Measurements from ENCODE around the gene VAC14.
"Not testable (repeated sequence)": the region's sequence is repeated elsewhere in the genome, so short reads cannot be mapped to it uniquely, and the experiment has no call there.

VAC14 gene

GRCh38 chr16:70677499-70678120 lies 123.3 kb downstream of the VAC14 start:
- Histone ChIP-seq H3K4me3 (ENCODE audit: insufficient read length, low read depth) (no peak overlapping the region), H3K9ac (ENCODE audit: insufficient read length, low read depth) (no peak overlapping the region), H3K4me1 (ENCODE audit: insufficient read depth, insufficient read length) (peaks cover 27% of the 10 kb centered on the region), H3K36me3 (ENCODE audit: insufficient read depth, insufficient read length, low read length) (peaks cover 87% of the 10 kb centered on the region), H3K9me3 (ENCODE audit: insufficient read depth, low read length) (no peaks in the 10 kb centered on the region), H3K27me3 (ENCODE audit: insufficient read depth, insufficient read length) (no peaks in the 10 kb centered on the region)
- no peak for DNase-seq (ENCODE audit: low read depth, low spot score)
- no peak for TF ChIP-seq SUZ12 (IDR thresholded peaks at IDR 0.05; ENCODE audit: extremely low read depth, insufficient read depth, insufficient read length)
- no peak for TF ChIP-seq YY1 (IDR thresholded peaks at IDR 0.05; ENCODE audit: insufficient read depth, insufficient read length)

GRCh38 chr16:70676675-70677498 lies 124.1 kb downstream of the VAC14 start:
- H3K9me3 ChIP-seq (ENCODE audit: insufficient read depth, low read length), result no peaks in the 10 kb centered on the region
- no peaks in the 10 kb centered on the region for H3K27me3 ChIP-seq (ENCODE audit: insufficient read depth, insufficient read length)
- H3K9ac ChIP-seq (ENCODE audit: insufficient read length, low read depth), result no peak overlapping the region
- TF ChIP-seq SUZ12 (IDR thresholded peaks at IDR 0.05; ENCODE audit: extremely low read depth, insufficient read depth, insufficient read length), result no peak
- no peak for TF ChIP-seq YY1 (IDR thresholded peaks at IDR 0.05; ENCODE audit: insufficient read depth, insufficient read length)
- H3K4me1 ChIP-seq (ENCODE audit: insufficient read depth, insufficient read length), result peaks cover 23% of the 10 kb centered on the region
- no peak overlapping the region for H3K4me3 ChIP-seq (ENCODE audit: insufficient read length, low read depth)
- no peak for DNase-seq (ENCODE audit: low read depth, low spot score)
- H3K36me3 ChIP-seq (ENCODE audit: insufficient read depth, insufficient read length, low read length), result peaks cover 93% of the 10 kb centered on the region

- H3K4me1 ChIP-seq (ENCODE audit: insufficient read depth, insufficient read length), result peaks cover 15% of the 10 kb centered on the region
- H3K9ac ChIP-seq (ENCODE audit: insufficient read length, low read depth), result no peak overlapping the region
- H3K27me3 ChIP-seq (ENCODE audit: insufficient read depth, insufficient read length), result no peaks in the 10 kb centered on the region
- TF ChIP-seq ZNF274 (IDR thresholded peaks at IDR 0.05; ENCODE audit: low read depth, low read length) (no peak), SUZ12 (IDR thresholded peaks at IDR 0.05; ENCODE audit: extremely low read depth, insufficient read depth, insufficient read length) (no peak), YY1 (IDR thresholded peaks at IDR 0.05; ENCODE audit: insufficient read depth, insufficient read length) (no peak)
- H3K36me3 ChIP-seq (ENCODE audit: insufficient read depth, insufficient read length, low read length), result peaks cover 98% of the 10 kb centered on the region
- DNase-seq (ENCODE audit: low read depth, low spot score), result no peak
- H3K4me3 ChIP-seq (ENCODE audit: insufficient read length, low read depth), result no peak overlapping the region
- H3K9me3 ChIP-seq (ENCODE audit: insufficient read depth, low read length), result 0 out of 2 replicates have a peak, but pooled peaks cover under 1% of the 10 kb centered on the region
Measured at GRCh38 chr16:70675851-70676513, 125.0 kb downstream of the VAC14 start.

GRCh38 chr16:70674221-70675014 lies 126.5 kb downstream of the VAC14 start:
- peaks cover 16% of the 10 kb centered on the region for H3K9me3 ChIP-seq (ENCODE audit: insufficient read depth, low read length)
- no peak for TF ChIP-seq ZNF274 (IDR thresholded peaks at IDR 0.05; ENCODE audit: low read depth, low read length)
- no peak for TF ChIP-seq SUZ12 (IDR thresholded peaks at IDR 0.05; ENCODE audit: extremely low read depth, insufficient read depth, insufficient read length)
- TF ChIP-seq YY1 (IDR thresholded peaks at IDR 0.05; ENCODE audit: insufficient read depth, insufficient read length), result no peak
- H3K36me3 ChIP-seq (ENCODE audit: insufficient read depth, insufficient read length, low read length), result peaks cover 98% of the 10 kb centered on the region

GRCh38 chr16:70670938-70671337 lies 130.0 kb downstream of the VAC14 start:
- not testable (repeated sequence) for H3K27me3 ChIP-seq (ENCODE audit: insufficient read depth, insufficient read length); DNase-seq (ENCODE audit: low read depth, low spot score); H3K4me3 ChIP-seq (ENCODE audit: insufficient read length, low read depth); H3K4me1 ChIP-seq (ENCODE audit: insufficient read depth, insufficient read length); H3K9ac ChIP-seq (ENCODE audit: insufficient read length, low read depth)
- peaks cover 93% of the 10 kb centered on the region for H3K36me3 ChIP-seq (ENCODE audit: insufficient read depth, insufficient read length, low read length)
- H3K9me3 ChIP-seq (ENCODE audit: insufficient read depth, low read length), result peaks cover 26% of the 10 kb centered on the region

More at GRCh38 chr16:70674221-70675014, 126.5 kb downstream of the VAC14 start:
- peaks cover 9% of the 10 kb centered on the region for H3K4me1 ChIP-seq (ENCODE audit: insufficient read depth, insufficient read length)
- no peak overlapping the region for H3K4me3 ChIP-seq (ENCODE audit: insufficient read length, low read depth)
- no peak for DNase-seq (ENCODE audit: low read depth, low spot score)
- no peak overlapping the region for H3K9ac ChIP-seq (ENCODE audit: insufficient read length, low read depth)
- H3K27me3 ChIP-seq (ENCODE audit: insufficient read depth, insufficient read length), result no peaks in the 10 kb centered on the region

GRCh38 chr16:70670175-70670574 lies 130.8 kb downstream of the VAC14 start:
- peaks cover 26% of the 10 kb centered on the region for H3K9me3 ChIP-seq (ENCODE audit: insufficient read depth, low read length)
- peaks cover 94% of the 10 kb centered on the region for H3K36me3 ChIP-seq (ENCODE audit: insufficient read depth, insufficient read length, low read length)
- no peaks in the 10 kb centered on the region for H3K27me3 ChIP-seq (ENCODE audit: insufficient read depth, insufficient read length)
- no peak for DNase-seq (ENCODE audit: low read depth, low spot score)
- no peak overlapping the region for H3K9ac ChIP-seq (ENCODE audit: insufficient read length, low read depth)
- H3K4me3 ChIP-seq (ENCODE audit: insufficient read length, low read depth), result no peak overlapping the region
- no peak for TF ChIP-seq ZNF274 (IDR thresholded peaks at IDR 0.05; ENCODE audit: low read depth, low read length)
- TF ChIP-seq YY1 (IDR thresholded peaks at IDR 0.05; ENCODE audit: insufficient read depth, insufficient read length), result no peak
- no peak for TF ChIP-seq SUZ12 (IDR thresholded peaks at IDR 0.05; ENCODE audit: extremely low read depth, insufficient read depth, insufficient read length)
- H3K4me1 ChIP-seq (ENCODE audit: insufficient read depth, insufficient read length), result peaks cover 7% of the 10 kb centered on the region
